Uterus (tissue), 2 donors: ENCODE data around the gene CMC1.

Experiments
- CTCF ChIP-seq, 4 experiments: fragments of 200-600 bp in 2 of 4; fragments of 450-650 bp in 2 of 4; sonication (generic) in 2 of 4; IDR thresholded peaks; one replicate each; pipeline ENCODE4 v1.5.1; 2016 to 2019; ENCODE audit warnings: antibody characterized with exemption in 4 of 4, mild to moderate bottlenecking in 2 of 4, moderate library complexity in 1 of 4
- POLR2A ChIP-seq, 2 donors: fragments of 450-650 bp; IDR thresholded peaks; one replicate each; pipeline ENCODE4 v1.6.1; 2016; ENCODE audit warnings: antibody characterized with exemption in 2 of 2, mild to moderate bottlenecking in 1 of 2, moderate library complexity in 1 of 2

- TF ChIP-seq CTCF (IDR thresholded peaks at IDR 0.05): no peak
- no peak for TF ChIP-seq POLR2A (IDR thresholded peaks at IDR 0.05)
Measured at GRCh38 chr3:28247286-28247685, 5.9 kb downstream of the CMC1 start.
